GM18951 (cell line): ENCODE data around the gene ESAM.

Experiments
- POLR2A ChIP-seq: IDR thresholded peaks from 4 replicates; pipeline ENCODE4 v1.6.1; 2011; ENCODE audit warnings: mild to moderate bottlenecking; ENCODE audit not compliant: insufficient read length, insufficient read depth; ENCODE audit errors: extremely low read depth
- in situ Hi-C: fragments of 300-500 bp; cut with MboI; formaldehyde crosslinking; loops from one replicate; pipeline ENCODE4 v1.12.0; 2022; ENCODE audit warnings: low sequenced_read_pairs, mixed read lengths, inconsistent platforms; ENCODE audit not compliant: unreplicated experiment

Gene ESAM

GRCh38 chr11:124724979-124725718 lies 36.9 kb downstream of the ESAM start:
- in situ Hi-C loops: no loop called here
- peak; percentile 46 for TF ChIP-seq POLR2A

GRCh38 chr11:124722176-124722575 lies 39.9 kb downstream of the ESAM start:
- no peak for TF ChIP-seq POLR2A
- in situ Hi-C loops: no loop called here

- in situ Hi-C loops: no loop called here
- no peak for TF ChIP-seq POLR2A
These were observed 42.6 kb downstream of the ESAM start for GRCh38 chr11:124719534-124719933.

- no peak for TF ChIP-seq POLR2A
- in situ Hi-C loops: no loop called here
These were observed 43.3 kb downstream of the ESAM start for GRCh38 chr11:124718801-124719200.

GRCh38 chr11:124717786-124718651 lies 44.1 kb downstream of the ESAM start:
- in situ Hi-C loops: no loop called here
- no peak for TF ChIP-seq POLR2A

- no peak for TF ChIP-seq POLR2A
- in situ Hi-C loops: no loop called here
These were observed 44.7 kb downstream of the ESAM start for GRCh38 chr11:124717421-124717785.

- no peak for TF ChIP-seq POLR2A
- in situ Hi-C loops: no loop called here
These were observed 45.5 kb downstream of the ESAM start for GRCh38 chr11:124716591-124716990.

GRCh38 chr11:124712392-124712791 lies 49.7 kb downstream of the ESAM start:
- no peak for TF ChIP-seq POLR2A
- in situ Hi-C loops: no loop called here

- TF ChIP-seq POLR2A: no peak
- in situ Hi-C loops: no loop called here
These were observed 54.3 kb downstream of the ESAM start for GRCh38 chr11:124707829-124708228.
